ENCODE data around the gene BCO2. TPM values are rescaled to one million over a fixed set of nuclear protein-coding genes. Genes with fewer than 3 reads are reported as not detected.

The BCO2 gene
- total and polyA plus RNA-seq, 4 donors = 0.70 to 190 (median 78.8) TPM

DNA sequence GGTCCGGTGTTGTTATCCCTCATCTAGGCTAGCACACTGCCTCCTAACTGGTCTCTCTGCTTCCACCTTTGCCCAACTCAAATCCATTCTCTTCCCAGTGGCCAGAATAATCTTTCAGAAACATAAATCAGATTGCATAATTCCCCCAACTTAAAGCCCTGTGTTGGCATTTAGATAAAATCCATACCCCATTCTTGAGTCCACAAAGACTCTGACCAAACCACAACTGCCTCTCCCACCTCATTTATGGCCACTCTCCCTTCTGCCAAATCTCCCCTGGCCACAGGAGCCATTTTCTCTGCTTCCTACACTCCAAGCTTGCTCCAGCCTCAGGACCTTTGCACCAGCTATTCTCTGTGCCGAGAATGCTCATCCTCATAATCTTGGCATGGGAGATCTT, 48.3 kb upstream of the BCO2 start:
- Histone ChIP-seq H3K9me3 (ENCODE audit: control insufficient read depth in 4 of 4, low read length in 3 of 4) (no peaks in the 10 kb centered on the region), H3K9ac (ENCODE audit: low read depth in 1 of 2, low read length in 2 of 2) (no peak overlapping the region), H3K36me3 (ENCODE audit: control insufficient read depth in 4 of 4, insufficient read depth in 3 of 4, low read depth in 1 of 4, low read length in 3 of 4) (no peaks in the 10 kb centered on the region), H3K27me3 (ENCODE audit: control insufficient read depth in 4 of 4, insufficient read depth in 4 of 4, low read length in 3 of 4) (no peaks in the 10 kb centered on the region), H3K27ac (ENCODE audit: low read depth in 1 of 2, low read length in 2 of 2) (no peak overlapping the region), H3K4me3 (ENCODE audit: low read depth in 1 of 3, low read length in 3 of 3) (no peak overlapping the region), H3K4me1 (ENCODE audit: control insufficient read depth in 4 of 4, insufficient read depth in 4 of 4, low read length in 3 of 4) (peaks cover 0 to 2% (median 0%) of the 10 kb centered on the region in 4 donors)
- TF ChIP-seq, protein P1, sequence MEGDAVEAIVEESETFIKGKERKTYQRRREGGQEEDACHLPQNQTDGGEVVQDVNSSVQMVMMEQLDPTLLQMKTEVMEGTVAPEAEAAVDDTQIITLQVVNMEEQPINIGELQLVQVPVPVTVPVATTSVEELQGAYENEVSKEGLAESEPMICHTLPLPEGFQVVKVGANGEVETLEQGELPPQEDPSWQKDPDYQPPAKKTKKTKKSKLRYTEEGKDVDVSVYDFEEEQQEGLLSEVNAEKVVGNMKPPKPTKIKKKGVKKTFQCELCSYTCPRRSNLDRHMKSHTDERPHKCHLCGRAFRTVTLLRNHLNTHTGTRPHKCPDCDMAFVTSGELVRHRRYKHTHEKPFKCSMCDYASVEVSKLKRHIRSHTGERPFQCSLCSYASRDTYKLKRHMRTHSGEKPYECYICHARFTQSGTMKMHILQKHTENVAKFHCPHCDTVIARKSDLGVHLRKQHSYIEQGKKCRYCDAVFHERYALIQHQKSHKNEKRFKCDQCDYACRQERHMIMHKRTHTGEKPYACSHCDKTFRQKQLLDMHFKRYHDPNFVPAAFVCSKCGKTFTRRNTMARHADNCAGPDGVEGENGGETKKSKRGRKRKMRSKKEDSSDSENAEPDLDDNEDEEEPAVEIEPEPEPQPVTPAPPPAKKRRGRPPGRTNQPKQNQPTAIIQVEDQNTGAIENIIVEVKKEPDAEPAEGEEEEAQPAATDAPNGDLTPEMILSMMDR (IDR thresholded peaks at IDR 0.05; ENCODE audit: low read depth, low read length, missing input control) = no peak
- TF ChIP-seq, protein P2, sequence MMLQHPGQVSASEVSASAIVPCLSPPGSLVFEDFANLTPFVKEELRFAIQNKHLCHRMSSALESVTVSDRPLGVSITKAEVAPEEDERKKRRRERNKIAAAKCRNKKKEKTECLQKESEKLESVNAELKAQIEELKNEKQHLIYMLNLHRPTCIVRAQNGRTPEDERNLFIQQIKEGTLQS (IDR thresholded peaks at IDR 0.05) = no peak
- TF ChIP-seq EGR1 (IDR thresholded peaks at IDR 0.05; ENCODE audit: low read depth in 2 of 2) (no peak), SP1 (IDR thresholded peaks at IDR 0.05) (no peak), FOXA2 (IDR thresholded peaks at IDR 0.05) (no peak), NR2F2 (IDR thresholded peaks at IDR 0.05) (no peak), GABPA (IDR thresholded peaks at IDR 0.05 in 1 of 2, conservative IDR thresholded peaks at IDR 0.05 in 1 of 2) (no peak), YY1 (IDR thresholded peaks at IDR 0.05) (no peak), FOXA1 (IDR thresholded peaks at IDR 0.05) (no peak), HNF4G (IDR thresholded peaks at IDR 0.05) (no peak), RXRA (IDR thresholded peaks at IDR 0.05) (no peak), HNF4A (conservative IDR thresholded peaks at IDR 0.05) (no peak), TAF1 (conservative IDR thresholded peaks at IDR 0.05) (no peak), JUND (IDR thresholded peaks at IDR 0.05) (no peak)
- TF ChIP-seq, protein P3, sequence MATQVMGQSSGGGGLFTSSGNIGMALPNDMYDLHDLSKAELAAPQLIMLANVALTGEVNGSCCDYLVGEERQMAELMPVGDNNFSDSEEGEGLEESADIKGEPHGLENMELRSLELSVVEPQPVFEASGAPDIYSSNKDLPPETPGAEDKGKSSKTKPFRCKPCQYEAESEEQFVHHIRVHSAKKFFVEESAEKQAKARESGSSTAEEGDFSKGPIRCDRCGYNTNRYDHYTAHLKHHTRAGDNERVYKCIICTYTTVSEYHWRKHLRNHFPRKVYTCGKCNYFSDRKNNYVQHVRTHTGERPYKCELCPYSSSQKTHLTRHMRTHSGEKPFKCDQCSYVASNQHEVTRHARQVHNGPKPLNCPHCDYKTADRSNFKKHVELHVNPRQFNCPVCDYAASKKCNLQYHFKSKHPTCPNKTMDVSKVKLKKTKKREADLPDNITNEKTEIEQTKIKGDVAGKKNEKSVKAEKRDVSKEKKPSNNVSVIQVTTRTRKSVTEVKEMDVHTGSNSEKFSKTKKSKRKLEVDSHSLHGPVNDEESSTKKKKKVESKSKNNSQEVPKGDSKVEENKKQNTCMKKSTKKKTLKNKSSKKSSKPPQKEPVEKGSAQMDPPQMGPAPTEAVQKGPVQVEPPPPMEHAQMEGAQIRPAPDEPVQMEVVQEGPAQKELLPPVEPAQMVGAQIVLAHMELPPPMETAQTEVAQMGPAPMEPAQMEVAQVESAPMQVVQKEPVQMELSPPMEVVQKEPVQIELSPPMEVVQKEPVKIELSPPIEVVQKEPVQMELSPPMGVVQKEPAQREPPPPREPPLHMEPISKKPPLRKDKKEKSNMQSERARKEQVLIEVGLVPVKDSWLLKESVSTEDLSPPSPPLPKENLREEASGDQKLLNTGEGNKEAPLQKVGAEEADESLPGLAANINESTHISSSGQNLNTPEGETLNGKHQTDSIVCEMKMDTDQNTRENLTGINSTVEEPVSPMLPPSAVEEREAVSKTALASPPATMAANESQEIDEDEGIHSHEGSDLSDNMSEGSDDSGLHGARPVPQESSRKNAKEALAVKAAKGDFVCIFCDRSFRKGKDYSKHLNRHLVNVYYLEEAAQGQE (IDR thresholded peaks at IDR 0.05) = no peak
- TF ChIP-seq, protein P4, sequence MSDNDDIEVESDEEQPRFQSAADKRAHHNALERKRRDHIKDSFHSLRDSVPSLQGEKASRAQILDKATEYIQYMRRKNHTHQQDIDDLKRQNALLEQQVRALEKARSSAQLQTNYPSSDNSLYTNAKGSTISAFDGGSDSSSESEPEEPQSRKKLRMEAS (IDR thresholded peaks at IDR 0.05) = no peak
- TF ChIP-seq, protein P5, sequence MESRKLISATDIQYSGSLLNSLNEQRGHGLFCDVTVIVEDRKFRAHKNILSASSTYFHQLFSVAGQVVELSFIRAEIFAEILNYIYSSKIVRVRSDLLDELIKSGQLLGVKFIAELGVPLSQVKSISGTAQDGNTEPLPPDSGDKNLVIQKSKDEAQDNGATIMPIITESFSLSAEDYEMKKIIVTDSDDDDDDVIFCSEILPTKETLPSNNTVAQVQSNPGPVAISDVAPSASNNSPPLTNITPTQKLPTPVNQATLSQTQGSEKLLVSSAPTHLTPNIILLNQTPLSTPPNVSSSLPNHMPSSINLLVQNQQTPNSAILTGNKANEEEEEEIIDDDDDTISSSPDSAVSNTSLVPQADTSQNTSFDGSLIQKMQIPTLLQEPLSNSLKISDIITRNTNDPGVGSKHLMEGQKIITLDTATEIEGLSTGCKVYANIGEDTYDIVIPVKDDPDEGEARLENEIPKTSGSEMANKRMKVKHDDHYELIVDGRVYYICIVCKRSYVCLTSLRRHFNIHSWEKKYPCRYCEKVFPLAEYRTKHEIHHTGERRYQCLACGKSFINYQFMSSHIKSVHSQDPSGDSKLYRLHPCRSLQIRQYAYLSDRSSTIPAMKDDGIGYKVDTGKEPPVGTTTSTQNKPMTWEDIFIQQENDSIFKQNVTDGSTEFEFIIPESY (IDR thresholded peaks at IDR 0.05) = no peak
- WGBS = 97% methylated on average over 2 of the region's 2 CpGs
- no peak for DNase-seq (ENCODE audit: low spot score)
